Epithelial cell of proximal tubule (primary cell): Measurements from ENCODE around the gene TMEM62. TPM values are rescaled to one million over a fixed set of nuclear protein-coding genes. Genes with fewer than 3 reads are reported as not detected.

Experiments
- DNase-seq: peaks from one replicate; pipeline ENCODE4 v3.0.0-alpha.2; 2011; ENCODE audit warnings: low read depth
- H3K4me3 ChIP-seq: 2 replicates; pipeline ENCODE4 v1.5.1; 2011; ENCODE audit warnings: low read depth, mild to moderate bottlenecking, low read length
- total RNA-seq: library from RNA; depleted of rRNA; stranded (reverse); fragments of >200 nt; gene quantifications from 2 replicates; pipeline ENCODE4 v1.2.3, GENCODE V29; 2015
- TF ChIP-seq, protein P1 (sequence below): conservative IDR thresholded peaks from 2 replicates; pipeline ENCODE4 v1.5.1; 2012; ENCODE audit warnings: low read depth, mild to moderate bottlenecking, low read length

The TMEM62 gene
- total RNA-seq, 1 donor from 2014 or later: 22.6 TPM

DNA sequence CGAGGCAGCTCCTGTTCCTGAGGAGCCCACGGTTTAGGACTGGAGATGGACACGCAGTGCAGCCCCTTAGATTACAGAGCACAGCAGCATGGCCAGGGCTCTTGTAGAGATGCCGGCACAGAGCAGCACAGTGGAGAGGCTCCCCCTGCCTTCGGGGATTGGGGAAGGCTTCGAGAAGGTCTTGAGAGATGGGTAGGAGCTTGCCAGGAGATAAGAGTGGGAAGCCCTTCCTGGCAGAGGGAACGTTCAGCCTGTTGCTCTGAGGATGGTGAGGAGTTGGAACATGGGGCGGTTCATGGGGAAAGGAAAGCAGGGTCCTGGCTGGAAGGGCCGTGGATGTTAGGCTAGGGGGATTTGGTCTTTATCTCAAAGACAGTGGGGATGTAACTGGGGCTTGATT is 77.4 kb downstream of the TMEM62 start:
- TF ChIP-seq, protein P1, sequence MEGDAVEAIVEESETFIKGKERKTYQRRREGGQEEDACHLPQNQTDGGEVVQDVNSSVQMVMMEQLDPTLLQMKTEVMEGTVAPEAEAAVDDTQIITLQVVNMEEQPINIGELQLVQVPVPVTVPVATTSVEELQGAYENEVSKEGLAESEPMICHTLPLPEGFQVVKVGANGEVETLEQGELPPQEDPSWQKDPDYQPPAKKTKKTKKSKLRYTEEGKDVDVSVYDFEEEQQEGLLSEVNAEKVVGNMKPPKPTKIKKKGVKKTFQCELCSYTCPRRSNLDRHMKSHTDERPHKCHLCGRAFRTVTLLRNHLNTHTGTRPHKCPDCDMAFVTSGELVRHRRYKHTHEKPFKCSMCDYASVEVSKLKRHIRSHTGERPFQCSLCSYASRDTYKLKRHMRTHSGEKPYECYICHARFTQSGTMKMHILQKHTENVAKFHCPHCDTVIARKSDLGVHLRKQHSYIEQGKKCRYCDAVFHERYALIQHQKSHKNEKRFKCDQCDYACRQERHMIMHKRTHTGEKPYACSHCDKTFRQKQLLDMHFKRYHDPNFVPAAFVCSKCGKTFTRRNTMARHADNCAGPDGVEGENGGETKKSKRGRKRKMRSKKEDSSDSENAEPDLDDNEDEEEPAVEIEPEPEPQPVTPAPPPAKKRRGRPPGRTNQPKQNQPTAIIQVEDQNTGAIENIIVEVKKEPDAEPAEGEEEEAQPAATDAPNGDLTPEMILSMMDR: no peak
- DNase-seq: no peak
- no peak overlapping the region for H3K4me3 ChIP-seq

DNA sequence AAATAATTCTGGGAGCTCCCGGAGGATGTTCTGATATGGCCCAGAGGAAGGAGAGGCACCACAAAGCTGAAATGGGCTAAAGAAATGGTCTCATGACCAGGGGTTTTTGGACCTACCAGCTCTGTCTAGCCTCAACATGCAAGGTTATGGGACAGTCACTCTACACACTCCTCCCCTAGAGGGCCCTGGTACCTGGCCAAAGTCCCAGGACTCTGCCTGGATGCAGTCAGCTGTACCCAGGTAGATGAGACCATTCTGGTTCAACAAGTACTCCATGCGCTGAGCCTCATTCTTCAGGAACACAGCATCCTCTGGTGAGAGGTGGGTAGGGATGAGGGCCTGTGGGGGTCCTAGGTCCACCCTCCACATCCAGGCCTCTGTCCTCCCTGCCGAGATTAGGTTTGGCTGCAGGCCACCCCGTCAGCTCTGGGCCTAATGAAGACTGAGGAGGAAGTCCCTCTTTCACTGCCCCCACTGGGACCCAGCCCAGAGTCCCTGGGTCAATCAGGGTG is 77.9 kb downstream of the TMEM62 start:
- H3K4me3 ChIP-seq: no peak overlapping the region
- no peak for DNase-seq
- TF ChIP-seq, protein P1: no peak

DNA sequence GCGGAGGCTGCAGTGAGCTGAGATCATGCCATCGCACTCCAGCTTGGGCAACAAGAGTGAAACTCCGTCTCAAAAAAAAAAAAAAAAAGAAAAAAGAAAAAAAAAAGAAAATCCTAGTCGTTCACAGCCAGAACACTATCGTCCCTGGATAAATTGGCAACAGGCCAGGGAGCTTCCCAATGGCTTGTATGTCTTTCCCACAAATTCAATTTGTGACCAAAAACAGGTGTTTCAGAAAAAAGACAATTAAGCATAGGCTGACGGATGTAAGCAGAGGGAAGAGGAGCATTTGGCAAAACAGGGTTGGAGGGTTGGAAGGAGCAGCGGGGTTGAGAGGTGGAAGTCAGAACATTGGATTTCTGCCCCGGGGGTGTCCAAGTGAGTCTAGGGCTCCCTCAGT is 78.9 kb downstream of the TMEM62 start:
- DNase-seq: no peak
- no peak overlapping the region for H3K4me3 ChIP-seq
- TF ChIP-seq, protein P1: no peak

DNA sequence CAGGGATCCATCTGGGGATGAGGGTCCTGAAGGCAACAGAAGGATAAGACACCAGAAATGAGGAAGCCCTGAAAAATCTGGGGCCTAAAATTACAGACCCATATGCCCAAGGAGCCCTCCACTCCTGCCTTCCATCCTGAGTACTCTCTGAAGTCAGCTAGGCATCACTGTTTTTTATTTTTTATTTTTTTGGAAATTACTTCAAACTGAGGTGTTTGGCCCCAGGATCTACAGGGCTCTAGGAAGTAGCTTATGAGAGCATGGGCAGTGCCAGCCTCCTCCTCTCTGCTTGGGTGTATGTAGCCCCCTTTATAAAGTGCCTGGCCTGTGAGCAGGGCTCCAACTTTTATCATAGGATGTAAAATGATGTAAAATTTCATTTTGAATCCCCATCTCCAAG is 79.6 kb downstream of the TMEM62 start:
- DNase-seq: no peak
- H3K4me3 ChIP-seq: no peak overlapping the region
- TF ChIP-seq, protein P1: no peak

DNA sequence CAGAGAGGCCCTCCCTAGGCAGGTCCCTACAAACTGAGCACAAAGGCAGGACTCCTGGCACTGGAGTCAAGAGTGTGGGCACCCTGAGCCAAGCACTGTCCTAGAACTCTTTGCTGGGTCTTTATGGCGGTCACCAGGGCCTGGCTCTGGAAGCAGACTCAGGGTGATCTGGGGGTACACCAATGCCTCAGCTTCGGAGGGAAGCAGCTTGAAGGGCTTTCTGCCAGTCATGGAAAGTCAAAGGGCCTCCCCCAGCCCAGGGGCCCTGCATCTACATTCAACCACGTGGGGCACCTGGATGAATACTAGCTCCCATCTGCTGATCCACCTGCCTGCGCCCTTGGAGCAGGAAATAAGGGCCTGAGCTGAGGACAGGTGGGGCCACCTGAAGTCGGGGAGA is 80.1 kb downstream of the TMEM62 start:
- H3K4me3 ChIP-seq: no peak overlapping the region
- TF ChIP-seq, protein P1: no peak
- no peak for DNase-seq

DNA sequence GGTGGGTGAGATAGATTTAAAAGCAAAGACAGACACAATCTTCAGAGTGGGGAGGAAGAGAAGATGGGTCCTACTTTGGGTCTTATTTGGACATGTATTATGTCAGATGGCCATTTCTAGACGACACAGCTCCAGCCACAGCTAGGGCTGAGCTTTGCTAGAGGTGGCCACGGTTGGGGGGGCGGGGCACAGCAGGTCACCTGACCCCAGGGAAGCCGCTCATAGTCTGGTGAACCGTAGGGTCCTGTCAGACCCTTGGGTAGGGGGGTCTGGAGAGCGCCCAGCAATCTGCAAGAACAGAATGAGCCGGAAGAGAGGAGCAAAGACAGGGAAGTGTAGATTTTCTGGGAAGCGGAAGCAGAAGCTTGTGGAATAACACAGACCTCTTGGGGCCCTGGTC is 80.8 kb downstream of the TMEM62 start:
- TF ChIP-seq, protein P1: no peak
- H3K4me3 ChIP-seq: no peak overlapping the region
- no peak for DNase-seq

DNA sequence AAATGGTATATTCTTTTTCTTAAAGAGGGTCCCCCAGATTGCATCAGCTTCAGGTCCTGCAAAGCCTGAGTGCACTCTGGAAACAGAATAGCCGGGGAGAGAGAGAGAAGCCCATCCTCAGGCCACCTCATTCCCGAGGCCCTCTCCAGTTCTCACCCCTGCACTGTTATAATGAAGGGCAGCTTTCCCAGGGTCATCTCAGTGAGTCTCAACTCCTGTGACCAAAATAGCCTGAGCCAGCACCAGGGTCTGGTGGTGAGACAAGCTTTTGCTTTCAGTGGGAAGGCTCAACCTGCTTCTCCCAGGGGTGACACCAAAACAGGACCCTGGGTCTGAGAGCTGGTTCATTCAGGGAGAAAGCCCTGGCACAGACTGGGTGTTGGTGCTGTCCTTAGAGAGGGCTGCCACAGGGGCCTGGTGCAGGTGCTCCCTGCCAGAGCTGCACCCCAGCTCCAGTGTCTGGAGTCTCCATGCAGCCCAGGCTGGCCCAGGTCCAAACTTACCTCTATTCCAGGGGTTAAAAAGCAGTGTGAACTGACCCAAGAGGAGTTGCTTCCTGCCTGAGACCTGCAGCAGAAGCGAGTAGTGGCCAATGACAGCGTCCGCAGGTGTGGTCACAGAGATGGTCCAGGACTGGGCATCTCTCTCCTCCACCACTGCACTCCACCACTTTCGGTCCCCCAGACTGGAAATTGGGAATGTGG is 81.4 kb downstream of the TMEM62 start:
- H3K4me3 ChIP-seq: no peak overlapping the region
- DNase-seq: no peak
- TF ChIP-seq, protein P1: no peak
